CD4-positive, alpha-beta memory T cell (primary cell): ENCODE measurements around the gene NOS1AP. TPM values are rescaled to one million over a fixed set of nuclear protein-coding genes. Genes with fewer than 3 reads are reported as not detected.

Experiments used
- CTCF ChIA-PET: fragments of 350-600 bp; sonication (Branson Sonifier 250); formaldehyde crosslinking; loops from one replicate; lab custom pipeline; 2021; ENCODE audit warnings: inconsistent platforms; ENCODE audit not compliant: partially characterized antibody; lab: Charles Lee
- POLR2A ChIA-PET: fragments of 350-600 bp; sonication (Branson Sonifier 250); formaldehyde crosslinking; loops from one replicate; lab custom pipeline; 2021; ENCODE audit not compliant: partially characterized antibody; lab: Charles Lee
- DNase-seq, 5 donors: peaks; one replicate each; pipeline versions ENCODE4 v3.0.0 to v3.0.0-alpha.2; 2020 to 2022; ENCODE audit warnings: mixed read lengths in 1 of 5
- H3K27ac ChIP-seq: one replicate; pipeline ENCODE4 v1.7.0; 2013; ENCODE audit warnings: low read depth, low read length
- H3K27me3 ChIP-seq: 2 replicates; pipeline ENCODE4 v1.7.0; 2013; ENCODE audit warnings: mild to moderate bottlenecking, low read length, moderate library complexity; ENCODE audit not compliant: insufficient read depth
- H3K36me3 ChIP-seq: 2 replicates; pipeline ENCODE4 v1.7.0; 2013; ENCODE audit warnings: mild to moderate bottlenecking, low read length, moderate library complexity; ENCODE audit not compliant: insufficient read depth
- H3K4me1 ChIP-seq: 2 replicates; pipeline ENCODE4 v1.7.0; 2013; ENCODE audit warnings: mild to moderate bottlenecking, low read length, moderate library complexity; ENCODE audit not compliant: insufficient read depth
- H3K4me3 ChIP-seq, 2 donors: one replicate each; pipeline ENCODE4 v1.7.0; 2013; ENCODE audit warnings: low read length in 2 of 2, mild to moderate bottlenecking in 1 of 2
- H3K9me3 ChIP-seq, 2 donors: one replicate each; pipeline ENCODE4 v1.7.0; 2013; ENCODE audit warnings: low read length in 2 of 2, control low read depth in 1 of 2; ENCODE audit not compliant: control insufficient read depth in 1 of 2
- H3K27ac Mint-ChIP-seq, 7 donors: one replicate each; pipeline ENCODE4 v1.8.0; 2020 to 2021; ENCODE audit warnings: mixed read lengths in 7 of 7, mild to moderate bottlenecking in 6 of 7, inconsistent platforms in 3 of 7, moderate library complexity in 3 of 7
- H3K27me3 Mint-ChIP-seq, 2 donors: one replicate each; pipeline ENCODE4 v1.8.0; 2020 to 2021; ENCODE audit warnings: mixed read lengths in 2 of 2
- H3K36me3 Mint-ChIP-seq, 2 donors: one replicate each; pipeline ENCODE4 v1.8.0; 2020 to 2021; ENCODE audit warnings: mixed read lengths in 2 of 2, inconsistent platforms in 1 of 2, mild to moderate bottlenecking in 1 of 2
- H3K4me1 Mint-ChIP-seq, 4 donors: one replicate each; pipeline ENCODE4 v1.8.0; 2020 to 2021; ENCODE audit warnings: mixed read lengths in 4 of 4, mild to moderate bottlenecking in 1 of 4
- H3K4me3 Mint-ChIP-seq, 8 donors: one replicate each; pipeline ENCODE4 v1.8.0; 2020 to 2021; ENCODE audit warnings: mixed read lengths in 8 of 8, mild to moderate bottlenecking in 7 of 8, moderate library complexity in 6 of 8, inconsistent platforms in 3 of 8
- H3K9me3 Mint-ChIP-seq, 8 donors: one replicate each; pipeline ENCODE4 v1.8.0; 2020 to 2021; ENCODE audit warnings: mixed read lengths in 8 of 8, mild to moderate bottlenecking in 5 of 8, inconsistent platforms in 3 of 8, moderate library complexity in 1 of 8
- intact Hi-C: fragments of 100-400 bp; cut with micrococcal nuclease; formaldehyde crosslinking; loops from one replicate; pipeline ENCODE4 v1.15.1; 2023
- polyA plus RNA-seq, 2 donors: library from polyadenylated mRNA; unstranded; fragments of 300-500 nt; fragmentation: Illumina TruSeq; gene quantifications; one replicate each; pipeline ENCODE4 v1.2.3, GENCODE V29; 2021
- total RNA-seq, 2 experiments: library from RNA; stranded (reverse); gene quantifications; one replicate each; pipeline ENCODE4 v1.2.3, GENCODE V29; 2021

The NOS1AP gene
- total and polyA plus RNA-seq, 4 experiments from 2014 or later: not detected

- Histone ChIP-seq H3K4me1 (no peaks in the 10 kb centered on the region), H3K27ac (no peak overlapping the region), H3K9me3 (no peaks in the 10 kb centered on the region), H3K4me3 (no peak overlapping the region), H3K27me3 (no peaks in the 10 kb centered on the region), H3K36me3 (no peaks in the 10 kb centered on the region)
- intact Hi-C loops: no loop called here
- no peak for DNase-seq
- ChIA-PET POLR2A (no interaction called here), CTCF (no interaction called here)
- Mint-ChIP-seq H3K27ac (no peak overlapping the region), H3K4me1 (no peaks in the 10 kb centered on the region), H3K4me3 (no peak overlapping the region), H3K36me3 (peaks cover 0 to 3% of the 10 kb centered on the region in 2 donors), H3K9me3 (peaks cover 0 to 6% (median 0%) of the 10 kb centered on the region in 8 donors), H3K27me3 (peaks cover 28 to 29% of the 10 kb centered on the region in 2 donors)
These were observed 149.5 kb downstream of the NOS1AP start for GRCh38 chr1:162218975-162219374.

GRCh38 chr1:162219461-162219860 is 150.0 kb downstream of the NOS1AP start:
- no peak overlapping the region for H3K27ac Mint-ChIP-seq
- ChIA-PET POLR2A (no interaction called here), CTCF (no interaction called here)
- H3K4me1 Mint-ChIP-seq: no peaks in the 10 kb centered on the region
- no peaks in the 10 kb centered on the region for H3K4me1 ChIP-seq
- H3K4me3 ChIP-seq: no peak overlapping the region
- intact Hi-C loops: no loop called here
- peaks cover 0 to 3% of the 10 kb centered on the region in 2 donors for H3K36me3 Mint-ChIP-seq
- no peaks in the 10 kb centered on the region for H3K36me3 ChIP-seq
- peaks cover 0 to 6% (median 0%) of the 10 kb centered on the region in 8 donors for H3K9me3 Mint-ChIP-seq
- peaks cover 26 to 27% of the 10 kb centered on the region in 2 donors for H3K27me3 Mint-ChIP-seq
- H3K4me3 Mint-ChIP-seq: no peak overlapping the region
- H3K9me3 ChIP-seq: no peaks in the 10 kb centered on the region
- no peak overlapping the region for H3K27ac ChIP-seq
- no peaks in the 10 kb centered on the region for H3K27me3 ChIP-seq
- no peak for DNase-seq

GRCh38 chr1:162220009-162220539 is 150.6 kb downstream of the NOS1AP start:
- peaks cover 0 to 6% (median 0%) of the 10 kb centered on the region in 8 donors for H3K9me3 Mint-ChIP-seq
- Histone ChIP-seq H3K4me1 (no peaks in the 10 kb centered on the region), H3K9me3 (no peaks in the 10 kb centered on the region), H3K27me3 (no peaks in the 10 kb centered on the region), H3K27ac (no peak overlapping the region), H3K36me3 (no peaks in the 10 kb centered on the region), H3K4me3 (no peak overlapping the region)
- no peak overlapping the region for H3K27ac Mint-ChIP-seq
- DNase-seq: no peak
- H3K27me3 Mint-ChIP-seq: peaks cover 26 to 27% of the 10 kb centered on the region in 2 donors
- H3K36me3 Mint-ChIP-seq: peaks cover 0 to 3% of the 10 kb centered on the region in 2 donors
- intact Hi-C loops: no loop called here
- H3K4me1 Mint-ChIP-seq: no peaks in the 10 kb centered on the region
- no peak overlapping the region for H3K4me3 Mint-ChIP-seq
- ChIA-PET POLR2A (no interaction called here), CTCF (no interaction called here)

GRCh38 chr1:162222014-162222413 is 152.5 kb downstream of the NOS1AP start:
- Histone ChIP-seq H3K4me1 (no peaks in the 10 kb centered on the region), H3K4me3 (no peak overlapping the region), H3K36me3 (no peaks in the 10 kb centered on the region), H3K27me3 (no peaks in the 10 kb centered on the region), H3K27ac (no peak overlapping the region), H3K9me3 (no peaks in the 10 kb centered on the region)
- Mint-ChIP-seq H3K4me3 (no peak overlapping the region), H3K9me3 (peaks cover 0 to 6% (median 0%) of the 10 kb centered on the region in 8 donors), H3K4me1 (no peaks in the 10 kb centered on the region), H3K27ac (no peak overlapping the region), H3K27me3 (peaks cover 26 to 28% of the 10 kb centered on the region in 2 donors), H3K36me3 (peaks cover 0 to 3% of the 10 kb centered on the region in 2 donors)
- intact Hi-C loops: no loop called here
- ChIA-PET POLR2A (no interaction called here), CTCF (no interaction called here)
- DNase-seq: no peak

GRCh38 chr1:162222730-162223129 is 153.2 kb downstream of the NOS1AP start:
- H3K4me1 Mint-ChIP-seq: no peaks in the 10 kb centered on the region
- Histone ChIP-seq H3K9me3 (no peaks in the 10 kb centered on the region), H3K27me3 (no peaks in the 10 kb centered on the region), H3K4me1 (no peaks in the 10 kb centered on the region), H3K4me3 (no peak overlapping the region), H3K36me3 (no peaks in the 10 kb centered on the region), H3K27ac (no peak overlapping the region)
- CTCF ChIA-PET: no interaction called here
- H3K4me3 Mint-ChIP-seq: no peak overlapping the region
- DNase-seq: no peak
- H3K27me3 Mint-ChIP-seq: peaks cover 24 to 25% of the 10 kb centered on the region in 2 donors
- H3K9me3 Mint-ChIP-seq: peaks cover 0 to 4% (median 0%) of the 10 kb centered on the region in 8 donors
- intact Hi-C loops: no loop called here
- H3K36me3 Mint-ChIP-seq: peaks cover 0 to 3% of the 10 kb centered on the region in 2 donors
- no peak overlapping the region for H3K27ac Mint-ChIP-seq
- POLR2A ChIA-PET: no interaction called here

GRCh38 chr1:162223488-162223887 is 154.0 kb downstream of the NOS1AP start:
- intact Hi-C loops: no loop called here
- Histone ChIP-seq H3K4me3 (no peak overlapping the region), H3K36me3 (no peaks in the 10 kb centered on the region), H3K9me3 (no peaks in the 10 kb centered on the region), H3K27ac (no peak overlapping the region), H3K27me3 (no peaks in the 10 kb centered on the region), H3K4me1 (no peaks in the 10 kb centered on the region)
- no peak for DNase-seq
- Mint-ChIP-seq H3K27me3 (peaks cover 24% of the 10 kb centered on the region in 2 donors), H3K36me3 (peaks cover 0 to 3% of the 10 kb centered on the region in 2 donors), H3K4me1 (no peaks in the 10 kb centered on the region), H3K9me3 (peaks cover 0 to 4% (median 0%) of the 10 kb centered on the region in 8 donors), H3K4me3 (no peak overlapping the region), H3K27ac (no peak overlapping the region)
- POLR2A ChIA-PET: no interaction called here
- CTCF ChIA-PET: no interaction called here

DNA sequence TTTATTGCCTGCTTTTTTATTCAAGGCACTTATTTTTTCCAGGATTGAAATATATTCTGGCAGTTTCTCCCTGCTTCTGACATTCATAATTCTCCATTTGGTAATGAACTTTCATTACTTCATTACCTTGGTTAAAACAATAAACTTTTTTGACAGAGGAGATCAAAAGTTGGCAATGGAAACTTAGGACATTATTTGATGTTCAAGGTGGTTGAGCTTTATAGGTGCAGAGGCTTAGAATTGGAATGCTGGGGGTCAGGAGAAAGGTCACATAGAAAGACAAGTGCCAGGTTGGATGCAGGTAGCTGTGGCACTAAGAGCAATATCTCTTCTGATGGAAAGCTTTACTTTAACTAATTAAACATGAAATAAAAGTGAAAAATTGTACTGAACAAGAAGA is 154.8 kb downstream of the NOS1AP start:
- DNase-seq: no peak
- peaks cover 0 to 4% (median 0%) of the 10 kb centered on the region in 8 donors for H3K9me3 Mint-ChIP-seq
- no peak overlapping the region for H3K27ac Mint-ChIP-seq
- H3K27me3 ChIP-seq: no peaks in the 10 kb centered on the region
- POLR2A ChIA-PET: no interaction called here
- no peak overlapping the region for H3K4me3 Mint-ChIP-seq
- H3K36me3 Mint-ChIP-seq: peaks cover 0 to 3% of the 10 kb centered on the region in 2 donors
- CTCF ChIA-PET: no interaction called here
- H3K36me3 ChIP-seq: no peaks in the 10 kb centered on the region
- H3K9me3 ChIP-seq: no peaks in the 10 kb centered on the region
- intact Hi-C loops: no loop called here
- no peak overlapping the region for H3K27ac ChIP-seq
- no peaks in the 10 kb centered on the region for H3K4me1 ChIP-seq
- no peaks in the 10 kb centered on the region for H3K4me1 Mint-ChIP-seq
- H3K4me3 ChIP-seq: no peak overlapping the region
- H3K27me3 Mint-ChIP-seq: peaks cover 18 to 21% of the 10 kb centered on the region in 2 donors
